ENCODE data around the gene CNOT3. TPM values are rescaled to one million over a fixed set of nuclear protein-coding genes. Genes with fewer than 3 reads are reported as not detected.

CNOT3 gene
- total and polyA plus RNA-seq, 3 experiments from 2014 or later = 14.8 to 81.7 (median 75.1) TPM

DNA sequence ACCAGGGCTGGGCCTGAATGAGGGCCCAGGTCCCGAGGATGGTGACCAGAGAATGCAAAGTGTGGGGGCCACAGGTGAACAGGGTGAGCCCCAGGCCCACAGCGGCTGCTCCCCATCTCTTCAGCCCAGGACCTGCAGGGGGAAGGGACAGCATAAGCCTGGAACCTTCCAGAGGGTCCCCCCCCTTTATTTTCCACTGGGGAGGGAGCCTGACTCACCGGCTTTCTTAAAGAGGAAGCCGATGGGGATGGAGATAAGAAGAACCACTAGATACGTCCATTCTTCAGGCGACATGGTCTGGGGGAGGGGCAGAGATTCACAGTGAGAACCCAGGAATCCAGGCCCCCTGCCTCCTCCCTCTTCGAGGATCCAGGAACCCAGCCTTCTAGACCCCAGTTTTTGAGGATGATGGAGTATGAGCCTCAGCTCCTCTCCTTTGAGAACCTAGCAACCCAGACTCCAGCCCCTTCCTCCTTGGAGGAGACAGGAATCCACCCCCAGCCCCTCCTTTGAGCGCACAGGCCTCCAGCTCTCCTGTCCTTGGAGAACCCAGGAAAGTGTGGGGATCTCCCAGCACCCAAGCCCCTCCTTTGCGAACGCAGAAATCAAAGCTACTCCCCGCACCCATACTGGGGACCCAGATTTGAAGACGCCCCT lies 50.8 kb downstream of the CNOT3 start:
- H3K36me3 ChIP-seq (ENCODE audit: insufficient read depth, low read length) = peaks cover 3% of the 10 kb centered on the region
- ChIA-PET CTCF (interaction anchor here (1.4 to 2.9 kb wide), 8 partner anchors 10 to 51 kb away, joined by 5 to 17 read pairs (median 8); partner anchors contain the start of genes CNOT3 and LENG1), POLR2A (interaction anchor here (1.3 to 4.2 kb wide), 4 partner anchors 12 to 51 kb away, joined by 4 to 68 read pairs (median 54); partner anchors contain the start of genes CNOT3, LENG1 and RPS9)
- H3K36me3 Mint-ChIP-seq = peaks cover 0 to 44% (median 6%) of the 10 kb centered on the region in 3 donors
- no peaks in the 10 kb centered on the region for H3K27me3 ChIP-seq (ENCODE audit: insufficient read depth, low read length, poor library complexity, severe bottlenecking)
- peak overlapping the region; percentile 63 for H3K4me3 ChIP-seq (ENCODE audit: low read length)
- no peaks in the 10 kb centered on the region for H3K9me3 Mint-ChIP-seq
- peak in 3 of 5 donors; percentile 16 to 70 (median 58) for DNase-seq
- H3K27me3 Mint-ChIP-seq = peaks cover 0 to 6% of the 10 kb centered on the region in 2 donors
- peak overlapping the region; percentile 83 to 92 (median 84) for H3K4me3 Mint-ChIP-seq
- peaks cover 22% of the 10 kb centered on the region for H3K4me1 ChIP-seq (ENCODE audit: insufficient read depth, low read length)
- H3K4me1 Mint-ChIP-seq = peaks cover 36 to 49% (median 39%) of the 10 kb centered on the region in 3 donors
- no peaks in the 10 kb centered on the region for H3K9me3 ChIP-seq (ENCODE audit: low read length)
- H3K27ac ChIP-seq (ENCODE audit: low read depth, low read length) = peak overlapping the region; percentile 100
- peak overlapping the region; percentile 68 to 98 (median 90) for H3K27ac Mint-ChIP-seq

DNA sequence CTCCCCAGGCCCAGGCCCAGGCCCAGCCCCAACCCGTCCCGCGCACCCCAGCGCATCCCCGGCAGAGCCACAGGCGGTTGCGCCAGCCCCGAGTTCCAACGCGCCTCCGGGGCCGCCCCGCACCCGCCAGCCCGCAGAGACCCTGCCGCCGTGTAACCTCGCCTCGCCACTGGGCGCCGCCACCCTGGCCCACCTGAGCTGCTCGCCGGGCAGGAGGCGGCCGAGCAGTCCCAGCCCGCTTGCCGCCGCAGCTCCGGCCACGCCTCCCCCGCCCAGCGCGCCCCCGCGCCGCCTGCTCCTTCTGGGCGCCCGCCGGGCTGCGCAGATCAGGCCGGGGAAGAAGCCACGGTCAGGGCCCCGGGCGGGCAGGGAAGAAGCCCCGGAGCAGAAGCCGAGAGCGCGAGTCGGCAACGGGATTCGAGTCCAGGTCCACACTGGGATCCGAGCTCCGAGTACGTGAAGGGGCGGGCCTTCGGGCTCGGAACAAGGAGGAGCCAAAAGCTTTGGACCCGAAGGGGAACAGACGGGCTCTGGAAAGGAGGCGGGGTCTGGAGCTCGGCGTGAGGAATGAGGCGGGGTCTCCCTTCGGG lies 51.7 kb downstream of the CNOT3 start, which contains the start of gene MBOAT7:
MBOAT7 (minus strand) TSS at position 436 of the 590 bp plus-strand sequence. CDS start 1,072 bp downstream, outside the sequence.
- peaks cover 0 to 6% of the 10 kb centered on the region in 2 donors for H3K27me3 Mint-ChIP-seq
- peak within 1 kb of the TSS; percentile 88 to 99 (median 92) for H3K4me3 Mint-ChIP-seq
- H3K4me1 Mint-ChIP-seq = peaks cover 38 to 51% (median 41%) of the 10 kb centered on the region in 3 donors
- DNase-seq = no peak
- Histone ChIP-seq H3K4me1 (ENCODE audit: insufficient read depth, low read length) (peaks cover 22% of the 10 kb centered on the region), H3K27ac (ENCODE audit: low read depth, low read length) (peak within 1 kb of the TSS; percentile 100), H3K4me3 (ENCODE audit: low read length) (peak within 1 kb of the TSS; percentile 85), H3K9me3 (ENCODE audit: low read length) (no peaks in the 10 kb centered on the region), H3K27me3 (ENCODE audit: insufficient read depth, low read length, poor library complexity, severe bottlenecking) (no peaks in the 10 kb centered on the region), H3K36me3 (ENCODE audit: insufficient read depth, low read length) (peaks cover 6% of the 10 kb centered on the region)
- POLR2A ChIA-PET = interaction anchor here (0.6 to 4.2 kb wide), 16 partner anchors 11 to 1465 kb away, joined by 3 to 68 read pairs (median 5); partner anchors contain the start of genes CNOT3, LENG1, LENG8 and MYADM
- no peaks in the 10 kb centered on the region for H3K9me3 Mint-ChIP-seq
- peaks cover 0 to 48% (median 8%) of the 10 kb centered on the region in 3 donors for H3K36me3 Mint-ChIP-seq
- H3K27ac Mint-ChIP-seq = peak within 1 kb of the TSS; percentile 97 to 100 (median 100)
- CTCF ChIA-PET = interaction anchor here (1.0 to 2.9 kb wide), 14 partner anchors 9 to 202 kb away, joined by 3 to 17 read pairs (median 6); partner anchors contain the start of genes CNOT3, LENG1, RPS9 and TMC4

DNA sequence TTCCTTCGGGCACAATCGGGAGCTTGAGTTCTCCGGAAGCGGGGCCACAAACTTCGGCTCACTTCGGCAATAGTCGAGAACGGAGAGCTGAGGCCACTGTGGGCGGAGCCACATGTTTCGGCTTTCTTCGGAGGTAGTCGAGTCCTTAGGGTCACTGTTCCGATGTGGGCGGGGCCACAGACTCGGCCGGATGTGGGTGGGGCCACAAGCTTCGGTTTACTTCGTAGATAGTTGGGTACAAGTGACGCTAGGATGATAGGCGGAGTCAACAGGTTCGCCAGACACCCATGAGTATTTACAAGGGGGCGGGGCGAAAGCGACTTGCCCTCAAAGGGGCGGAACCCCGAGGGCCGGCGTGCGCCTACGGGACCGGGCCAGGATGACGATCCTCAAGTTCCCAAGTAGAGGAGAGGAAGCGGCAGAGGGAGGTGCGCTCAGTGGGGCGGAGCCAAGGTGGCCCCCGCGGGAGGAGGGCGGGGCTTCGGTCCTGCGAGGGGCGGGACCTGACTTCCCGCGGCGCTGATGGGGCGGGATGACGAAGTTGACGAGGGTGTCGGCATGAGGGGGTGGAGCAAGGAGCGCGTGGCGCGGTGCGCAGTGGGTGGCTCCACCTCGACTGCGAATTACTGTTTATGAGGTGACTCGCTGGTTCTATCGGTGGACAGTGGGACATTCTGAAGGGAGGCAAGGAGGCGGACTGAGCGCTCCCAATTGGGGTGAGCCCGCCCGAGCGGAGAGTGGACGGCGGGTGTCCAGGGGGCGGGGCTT lies 52.4 kb downstream of the CNOT3 start:
- CTCF ChIA-PET = interaction anchor here (1.0 to 2.9 kb wide), 15 partner anchors 8 to 201 kb away, joined by 3 to 17 read pairs (median 6); partner anchors contain the start of genes CNOT3, LENG1, RPS9 and TMC4
- Histone ChIP-seq H3K4me3 (ENCODE audit: low read length) (peak overlapping the region; percentile 85), H3K36me3 (ENCODE audit: insufficient read depth, low read length) (peaks cover 6% of the 10 kb centered on the region), H3K27me3 (ENCODE audit: insufficient read depth, low read length, poor library complexity, severe bottlenecking) (no peaks in the 10 kb centered on the region), H3K4me1 (ENCODE audit: insufficient read depth, low read length) (peaks cover 22% of the 10 kb centered on the region), H3K27ac (ENCODE audit: low read depth, low read length) (peak overlapping the region; percentile 100), H3K9me3 (ENCODE audit: low read length) (no peaks in the 10 kb centered on the region)
- POLR2A ChIA-PET = interaction anchor here (0.6 to 4.2 kb wide), 17 partner anchors 10 to 1464 kb away, joined by 3 to 68 read pairs (median 5); partner anchors contain the start of genes CNOT3, LENG1, LENG8 and MYADM
- Mint-ChIP-seq H3K9me3 (no peaks in the 10 kb centered on the region), H3K27ac (peak overlapping the region; percentile 97 to 100 (median 100)), H3K4me3 (peak overlapping the region; percentile 88 to 99 (median 92)), H3K27me3 (peaks cover 0 to 6% of the 10 kb centered on the region in 2 donors), H3K4me1 (peaks cover 38 to 51% (median 41%) of the 10 kb centered on the region in 3 donors), H3K36me3 (peaks cover 0 to 54% (median 8%) of the 10 kb centered on the region in 3 donors)
- DNase-seq = peak; percentile 100

DNA sequence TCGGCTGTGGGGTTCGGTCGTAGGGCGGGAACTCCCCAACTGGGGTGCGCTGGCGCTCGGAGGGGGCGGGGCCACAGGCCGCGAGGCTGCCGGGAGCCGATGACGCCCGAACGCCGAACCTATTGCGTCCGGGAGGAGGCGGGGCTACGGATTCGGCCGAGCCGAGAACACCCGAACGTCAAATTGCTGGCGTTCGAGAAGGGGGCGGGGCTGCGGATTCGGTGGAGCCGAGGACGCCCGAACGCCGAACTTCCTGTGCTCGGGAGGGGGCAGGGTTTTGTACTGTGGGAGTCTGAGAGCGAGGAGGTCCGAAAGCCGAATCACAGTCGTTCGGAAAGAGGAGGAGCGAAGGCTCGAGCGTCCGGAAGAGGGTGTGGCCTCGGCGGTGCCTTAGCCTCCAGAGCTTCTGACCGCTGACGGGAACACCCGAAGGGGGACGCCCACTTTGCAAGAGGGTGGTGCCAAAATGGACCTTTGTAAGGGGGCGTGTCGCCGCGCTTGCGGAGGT lies 53.0 kb downstream of the CNOT3 start:
- ChIA-PET POLR2A (interaction anchor here (0.7 to 4.2 kb wide), 6 partner anchors 10 to 258 kb away, joined by 3 to 68 read pairs (median 28); partner anchors contain the start of genes CNOT3, LENG1, LENG8 and RPS9), CTCF (interaction anchor here (1.1 to 1.4 kb wide), 3 partner anchors 11 to 54 kb away, joined by 3 to 4 read pairs (median 3); no protein-coding TSS in a partner anchor)
- Mint-ChIP-seq H3K27ac (peak overlapping the region; percentile 97 to 100 (median 100)), H3K4me1 (peaks cover 37 to 54% (median 45%) of the 10 kb centered on the region in 3 donors), H3K4me3 (peak overlapping the region; percentile 88 to 99 (median 92)), H3K36me3 (peaks cover 0 to 56% (median 11%) of the 10 kb centered on the region in 3 donors), H3K27me3 (peaks cover 0 to 7% of the 10 kb centered on the region in 2 donors), H3K9me3 (no peaks in the 10 kb centered on the region)
- Histone ChIP-seq H3K4me1 (ENCODE audit: insufficient read depth, low read length) (peaks cover 22% of the 10 kb centered on the region), H3K27ac (ENCODE audit: low read depth, low read length) (peak overlapping the region; percentile 100), H3K4me3 (ENCODE audit: low read length) (peak overlapping the region; percentile 85), H3K36me3 (ENCODE audit: insufficient read depth, low read length) (peaks cover 6% of the 10 kb centered on the region), H3K9me3 (ENCODE audit: low read length) (no peaks in the 10 kb centered on the region), H3K27me3 (ENCODE audit: insufficient read depth, low read length, poor library complexity, severe bottlenecking) (no peaks in the 10 kb centered on the region)
- DNase-seq = peak; percentile 100

DNA sequence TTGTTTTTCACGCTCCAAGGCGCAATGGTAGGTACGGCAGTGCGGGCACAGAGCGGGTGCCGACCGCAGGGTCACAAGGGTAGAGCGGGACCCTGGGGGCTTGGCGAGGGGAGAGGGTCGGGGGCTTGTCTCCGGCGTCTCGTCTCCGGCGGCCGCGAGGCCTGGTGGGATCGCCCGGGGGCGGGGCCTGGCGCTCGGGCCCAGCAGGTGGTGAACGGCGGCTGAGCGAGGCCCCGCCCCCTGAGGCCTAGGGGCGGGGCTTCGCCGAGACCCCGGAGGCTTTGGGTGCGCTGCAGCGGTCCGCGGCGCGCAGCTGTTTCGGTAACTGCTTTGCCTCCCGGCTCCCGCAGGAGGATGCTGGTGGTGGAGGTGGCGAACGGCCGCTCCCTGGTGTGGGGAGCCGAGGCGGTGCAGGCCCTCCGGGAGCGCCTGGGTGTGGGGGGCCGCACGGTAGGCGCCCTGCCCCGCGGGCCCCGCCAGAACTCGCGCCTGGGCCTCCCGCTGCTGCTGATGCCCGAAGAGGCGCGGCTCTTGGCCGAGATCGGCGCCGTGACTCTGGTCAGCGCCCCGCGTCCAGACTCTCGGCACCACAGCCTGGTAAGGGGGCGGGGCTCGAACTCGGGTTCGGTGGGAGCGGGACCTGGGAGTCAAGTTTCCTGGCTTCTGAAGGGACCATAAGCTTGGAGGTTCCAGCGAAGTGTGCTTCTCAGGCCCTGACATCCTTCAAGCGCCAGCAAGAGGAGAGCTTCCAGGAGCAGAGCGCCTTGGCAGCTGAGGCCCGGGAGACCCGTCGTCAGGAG lies 53.6 kb downstream of the CNOT3 start, which contains the start of gene TSEN34:
TSEN34 (plus strand) TSS at position 298 of the 800 bp plus-strand sequence; CDS start at position 355, 57 bp downstream.
- ChIA-PET CTCF (interaction anchor here (1.1 to 1.4 kb wide), 5 partner anchors 10 to 54 kb away, joined by 3 to 4 read pairs (median 3); no protein-coding TSS in a partner anchor), POLR2A (interaction anchor here (0.7 to 4.2 kb wide), 6 partner anchors 9 to 258 kb away, joined by 3 to 68 read pairs (median 26); partner anchors contain the start of genes CNOT3, LENG1, LENG8 and RPS9)
- no peaks in the 10 kb centered on the region for H3K9me3 ChIP-seq (ENCODE audit: low read length)
- Mint-ChIP-seq H3K9me3 (no peaks in the 10 kb centered on the region), H3K4me1 (peaks cover 37 to 54% (median 47%) of the 10 kb centered on the region in 3 donors), H3K27ac (peak within 1 kb of the TSS; percentile 97 to 100 (median 100)), H3K4me3 (peak within 1 kb of the TSS; percentile 88 to 99 (median 92)), H3K27me3 (peaks cover 0 to 7% of the 10 kb centered on the region in 2 donors), H3K36me3 (peaks cover 0 to 56% (median 12%) of the 10 kb centered on the region in 3 donors)
- H3K36me3 ChIP-seq (ENCODE audit: insufficient read depth, low read length) = peaks cover 6% of the 10 kb centered on the region
- H3K4me3 ChIP-seq (ENCODE audit: low read length) = peak within 1 kb of the TSS; percentile 85
- peak in 4 of 5 donors; percentile 84 to 97 (median 92) for DNase-seq
- H3K27ac ChIP-seq (ENCODE audit: low read depth, low read length) = peak within 1 kb of the TSS; percentile 100
- no peaks in the 10 kb centered on the region for H3K27me3 ChIP-seq (ENCODE audit: insufficient read depth, low read length, poor library complexity, severe bottlenecking)
- H3K4me1 ChIP-seq (ENCODE audit: insufficient read depth, low read length) = peaks cover 22% of the 10 kb centered on the region

DNA sequence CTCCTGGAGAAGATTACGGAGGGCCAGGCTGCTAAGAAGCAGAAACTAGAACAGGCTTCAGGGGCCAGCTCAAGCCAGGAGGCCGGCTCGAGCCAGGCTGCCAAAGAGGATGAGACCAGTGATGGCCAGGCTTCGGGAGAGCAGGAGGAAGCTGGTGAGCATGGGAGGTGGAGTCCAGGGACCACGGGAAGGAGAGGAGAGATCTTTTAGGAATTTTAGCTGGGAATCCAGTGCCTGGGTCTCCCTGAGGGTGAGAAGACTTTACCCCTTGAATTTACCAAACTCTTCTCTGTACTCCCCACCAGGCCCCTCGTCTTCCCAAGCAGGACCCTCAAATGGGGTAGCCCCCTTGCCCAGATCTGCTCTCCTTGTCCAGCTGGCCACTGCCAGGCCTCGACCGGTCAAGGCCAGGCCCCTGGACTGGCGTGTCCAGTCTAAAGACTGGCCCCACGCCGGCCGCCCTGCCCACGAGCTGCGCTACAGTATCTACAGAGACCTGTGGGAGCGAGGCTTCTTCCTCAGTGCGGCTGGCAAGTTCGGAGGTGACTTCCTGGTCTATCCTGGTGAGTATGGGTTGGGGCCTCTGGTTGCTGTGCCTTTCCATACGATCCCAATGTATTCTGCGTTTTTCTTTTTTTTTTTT lies 54.4 kb downstream of the CNOT3 start:
- Mint-ChIP-seq H3K36me3 (peaks cover 0 to 53% (median 12%) of the 10 kb centered on the region in 3 donors), H3K27me3 (peaks cover 0 to 7% of the 10 kb centered on the region in 2 donors), H3K4me3 (peak overlapping the region; percentile 82 to 99 (median 92)), H3K4me1 (peaks cover 37 to 54% (median 47%) of the 10 kb centered on the region in 3 donors), H3K9me3 (no peaks in the 10 kb centered on the region), H3K27ac (peak overlapping the region; percentile 75 to 97 (median 89))
- DNase-seq = no peak
- H3K27ac ChIP-seq (ENCODE audit: low read depth, low read length) = peak overlapping the region; percentile 100
- H3K27me3 ChIP-seq (ENCODE audit: insufficient read depth, low read length, poor library complexity, severe bottlenecking) = no peaks in the 10 kb centered on the region
- peaks cover 22% of the 10 kb centered on the region for H3K4me1 ChIP-seq (ENCODE audit: insufficient read depth, low read length)
- H3K36me3 ChIP-seq (ENCODE audit: insufficient read depth, low read length) = peaks cover 6% of the 10 kb centered on the region
- no peaks in the 10 kb centered on the region for H3K9me3 ChIP-seq (ENCODE audit: low read length)
- POLR2A ChIA-PET = interaction anchor here (1.3 to 4.2 kb wide), 4 partner anchors 8 to 55 kb away, joined by 3 to 68 read pairs (median 54); partner anchors contain the start of genes CNOT3, LENG1 and RPS9
- CTCF ChIA-PET = interaction anchor here (1.1 to 1.4 kb wide), 4 partner anchors 15 to 55 kb away, joined by 3 to 4 read pairs (median 4); no protein-coding TSS in a partner anchor
- H3K4me3 ChIP-seq (ENCODE audit: low read length) = peak overlapping the region; percentile 78
